HG03097 (cell line): ENCODE data around the gene KDM4C.
A peak's percentile ranks its signal among the peaks of the same experiment; 100 is the strongest.
"Not testable (repeated sequence)": the region's sequence is repeated elsewhere in the genome, so short reads cannot be mapped to it uniquely, and the experiment has no call there.

Experiments
- ATAC-seq: cut with Tn5 transposase; IDR thresholded peaks from one replicate; pipeline ENCODE4 v1.9.1; 2021; ENCODE audit not compliant: unreplicated experiment, low FRiP score

Gene KDM4C

GRCh38 chr9:6757456-6758247 lies at the start of gene KDM4C:
Gene KDM4C (plus strand): TSS chr9:6757973. CDS start chr9:6792989, 35,016 bp downstream.
- peak; percentile 73 for ATAC-seq

DNA sequence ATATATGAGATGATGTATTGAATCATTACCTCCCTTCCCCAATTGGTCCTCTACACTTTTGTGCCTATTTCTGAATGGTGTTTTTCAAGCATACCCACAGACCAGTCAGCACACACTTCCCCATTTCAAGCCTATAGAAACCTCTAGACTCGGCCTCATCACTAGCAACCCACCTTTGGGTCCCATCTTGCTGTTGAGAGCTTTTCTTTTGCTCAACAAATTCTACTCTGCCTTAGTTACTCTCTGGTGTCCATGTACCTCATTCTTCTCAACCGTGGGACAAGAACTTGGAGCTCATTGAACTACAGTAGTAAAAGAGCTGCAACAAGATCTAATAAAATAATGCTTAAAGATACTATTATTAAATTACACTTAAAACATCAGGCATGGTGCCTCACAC lies 49.0 kb upstream of the KDM4C start:
- ATAC-seq: no peak

DNA sequence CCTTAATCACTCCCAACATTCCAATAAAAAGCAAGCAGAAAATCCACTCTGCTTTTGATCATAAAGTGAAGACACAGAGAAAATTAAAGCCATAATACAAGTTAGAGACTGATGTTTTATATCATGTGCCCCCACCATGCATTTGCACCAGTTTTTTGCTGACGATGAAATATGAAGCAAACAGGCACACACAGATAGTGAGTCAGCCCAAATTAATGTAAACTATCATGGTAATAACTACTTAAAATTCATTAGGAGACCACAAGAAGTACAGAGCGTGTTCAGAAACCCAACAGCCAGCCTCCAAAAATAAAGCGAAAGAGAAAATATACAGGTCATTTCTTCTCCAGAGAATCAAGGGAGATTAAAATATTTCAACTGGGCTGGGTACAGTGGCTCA lies 46.4 kb upstream of the KDM4C start:
- ATAC-seq: no peak

- ATAC-seq: no peak
Measured at GRCh38 chr9:6712041-6712440, 45.7 kb upstream of the KDM4C start.

- no peak for ATAC-seq
Measured at GRCh38 chr9:6714176-6714575, 43.6 kb upstream of the KDM4C start.

- ATAC-seq: not testable (repeated sequence)
Measured at GRCh38 chr9:6715153-6715754, 42.5 kb upstream of the KDM4C start.

- no peak for ATAC-seq
Measured at GRCh38 chr9:6715755-6716643, 41.8 kb upstream of the KDM4C start.

DNA sequence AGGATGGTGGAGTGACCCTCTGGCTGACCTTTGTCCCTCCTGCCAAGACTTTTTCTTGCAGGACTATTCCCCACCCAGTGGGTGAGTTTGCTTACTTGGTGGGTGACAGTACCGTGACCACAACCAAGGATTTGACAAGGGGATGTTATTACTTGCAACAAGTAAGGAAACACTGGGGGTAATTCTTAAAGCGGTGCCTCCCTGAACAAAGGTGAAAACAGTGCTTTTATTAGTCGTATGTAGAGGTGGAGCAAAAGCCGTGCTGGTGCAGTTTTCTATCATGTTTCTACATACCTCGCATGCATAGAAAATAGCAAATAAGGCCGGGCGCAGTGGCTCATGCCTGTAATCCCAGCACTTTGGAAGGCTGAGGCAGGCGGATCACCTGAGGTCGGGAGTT lies 41.0 kb upstream of the KDM4C start:
- no peak for ATAC-seq

DNA sequence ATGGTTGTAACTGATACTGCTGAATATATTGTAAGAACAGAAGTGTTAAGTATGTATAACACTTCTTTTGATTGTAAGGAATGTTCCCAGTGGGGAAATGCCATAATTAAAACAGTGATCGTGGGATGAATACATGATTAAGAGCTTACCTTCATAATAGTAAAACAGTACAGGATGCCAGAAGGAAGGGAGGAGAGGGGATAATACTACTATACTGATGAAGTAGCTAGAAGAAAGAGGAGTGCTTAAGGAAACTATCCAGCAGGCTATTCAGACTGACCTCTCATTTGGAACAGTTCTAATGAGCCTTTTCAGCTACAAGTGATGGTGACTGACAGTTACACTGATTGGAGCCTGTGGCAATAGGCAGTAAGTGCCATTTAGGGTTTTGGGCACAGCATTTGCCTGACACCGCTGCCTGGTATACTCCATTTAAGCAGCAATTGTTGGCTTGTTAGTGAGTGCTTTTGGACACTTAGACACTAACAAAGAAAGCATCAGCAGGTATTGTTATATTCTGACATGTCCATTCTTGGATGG lies 33.8 kb upstream of the KDM4C start:
- ATAC-seq: no peak

DNA sequence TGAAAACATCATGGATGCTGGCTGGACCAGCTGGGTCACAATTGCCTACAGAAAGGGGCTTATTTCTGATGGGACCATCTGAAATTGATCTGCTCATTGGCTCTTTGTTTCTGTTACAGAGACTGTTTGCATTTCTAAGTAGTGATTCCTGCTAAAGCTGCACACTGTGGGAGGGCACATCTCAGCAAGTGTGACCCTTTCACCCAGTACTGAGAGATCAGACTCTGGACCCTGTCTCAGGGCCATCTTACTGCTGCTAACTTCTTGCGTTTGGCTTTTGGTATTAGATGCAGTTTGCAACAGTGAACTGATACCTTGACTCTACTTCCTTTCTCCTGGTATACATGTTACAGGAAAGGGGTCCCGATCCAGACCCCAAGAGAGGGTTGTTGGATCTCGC lies 24.5 kb upstream of the KDM4C start:
- no peak for ATAC-seq

- ATAC-seq: no peak
Measured at GRCh38 chr9:6733831-6734230, 23.9 kb upstream of the KDM4C start.

DNA sequence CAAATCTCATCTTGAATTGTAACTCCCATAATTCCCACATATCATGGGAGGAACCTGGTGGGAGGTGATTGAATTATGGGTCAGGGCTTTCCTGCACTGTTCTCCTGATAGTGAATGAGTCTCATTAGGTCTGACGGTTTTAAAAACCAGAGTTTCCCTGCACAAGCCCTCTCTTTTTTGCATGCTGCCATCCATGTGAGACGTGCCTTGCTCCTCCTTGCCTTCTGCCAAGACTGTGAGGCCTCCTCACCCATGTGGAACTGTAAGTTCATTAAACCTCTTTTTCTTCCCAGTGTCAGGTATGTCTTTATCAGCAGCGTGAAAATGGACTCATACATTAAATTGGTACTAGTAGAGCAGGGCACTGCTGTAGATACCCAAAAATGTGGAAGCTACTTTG lies 22.4 kb upstream of the KDM4C start:
- no peak for ATAC-seq

GRCh38 chr9:6739218-6739617 lies 18.6 kb upstream of the KDM4C start:
- no peak for ATAC-seq

DNA sequence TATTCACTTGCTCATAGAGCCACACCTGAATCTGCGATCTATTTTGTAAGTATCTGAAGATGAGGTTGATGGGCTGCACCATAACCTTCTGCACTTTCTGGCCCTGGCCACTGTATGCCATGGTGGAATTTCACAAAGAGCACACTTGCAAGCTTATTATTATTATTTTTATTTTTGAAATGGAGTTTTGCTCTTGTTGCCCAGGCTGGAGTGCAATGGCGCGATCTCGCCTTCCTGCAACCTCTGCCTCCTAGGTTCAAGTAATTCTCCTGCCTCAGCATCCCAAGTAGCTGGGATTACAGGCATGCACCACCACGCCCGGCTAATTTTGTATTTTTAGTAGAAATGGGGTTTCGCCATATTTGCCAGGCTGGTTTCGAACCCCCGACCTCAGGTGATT lies 8.9 kb upstream of the KDM4C start:
- not testable (repeated sequence) for ATAC-seq

DNA sequence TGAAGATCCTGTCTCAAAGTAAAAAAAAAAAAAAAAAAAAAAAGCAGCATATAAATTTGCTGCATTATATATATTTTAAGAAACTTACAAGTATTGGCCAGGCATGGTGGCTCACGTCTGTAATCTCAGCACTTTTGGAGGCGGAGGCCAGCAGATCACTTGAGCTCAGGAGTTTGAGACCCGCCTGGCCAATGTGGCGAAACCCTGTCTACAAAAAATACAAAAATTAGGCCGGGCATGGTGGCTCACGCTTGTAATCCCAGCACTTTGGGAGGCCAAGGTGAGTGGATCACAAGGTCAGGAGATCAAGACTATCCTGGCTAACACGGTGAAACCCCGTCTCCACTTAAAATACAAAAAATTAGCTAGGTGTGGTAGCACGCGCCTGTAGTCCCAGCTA lies 2.9 kb upstream of the KDM4C start:
- ATAC-seq: not testable (repeated sequence)

- peak; percentile 22 for ATAC-seq
Measured at GRCh38 chr9:6757132-6757455, 679 bp upstream of the KDM4C start.

GRCh38 chr9:6758248-6758497 lies 400 bp downstream of the KDM4C start:
- peak; percentile 3 for ATAC-seq

- ATAC-seq: peak; percentile 28
Measured at GRCh38 chr9:6758498-6759184, 868 bp downstream of the KDM4C start.

DNA sequence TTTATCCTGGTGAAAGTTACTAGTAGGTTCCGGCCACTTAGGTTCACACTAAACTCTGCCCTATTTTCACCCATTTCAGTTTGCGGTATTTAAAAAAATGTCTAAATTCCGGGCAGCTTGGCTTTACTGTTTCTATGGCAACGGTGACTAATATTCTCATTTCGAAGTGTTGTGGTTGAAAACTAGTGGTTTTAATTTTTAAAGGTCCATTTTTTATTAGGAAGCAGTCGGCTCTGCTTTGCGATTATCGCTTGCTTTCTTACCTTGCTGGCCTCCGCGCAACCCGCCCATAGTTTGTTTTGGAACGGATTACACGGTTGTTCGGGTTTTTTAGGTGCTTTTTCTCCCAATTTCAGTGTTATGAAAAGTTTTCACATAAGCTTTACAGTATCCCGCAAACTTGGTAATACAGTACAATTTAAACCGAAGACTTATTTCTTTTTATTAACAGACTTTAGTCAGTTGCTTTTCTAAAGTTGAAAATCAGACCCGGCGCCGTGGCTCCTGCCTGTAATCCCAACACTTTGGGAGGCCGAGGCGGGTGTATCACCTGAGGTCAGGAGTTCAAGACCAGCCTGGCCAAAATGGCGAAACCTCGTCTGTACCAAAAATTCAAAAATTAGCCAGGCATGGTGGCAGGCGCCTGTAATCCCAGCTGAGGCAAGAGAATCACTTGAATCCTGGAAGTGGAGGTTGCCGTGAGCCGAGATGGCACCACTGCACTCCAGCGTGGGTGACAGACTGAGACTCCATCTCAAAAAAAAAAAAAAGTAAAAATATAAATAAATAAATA lies 1.6 kb downstream of the KDM4C start:
- ATAC-seq: peak; percentile 11

DNA sequence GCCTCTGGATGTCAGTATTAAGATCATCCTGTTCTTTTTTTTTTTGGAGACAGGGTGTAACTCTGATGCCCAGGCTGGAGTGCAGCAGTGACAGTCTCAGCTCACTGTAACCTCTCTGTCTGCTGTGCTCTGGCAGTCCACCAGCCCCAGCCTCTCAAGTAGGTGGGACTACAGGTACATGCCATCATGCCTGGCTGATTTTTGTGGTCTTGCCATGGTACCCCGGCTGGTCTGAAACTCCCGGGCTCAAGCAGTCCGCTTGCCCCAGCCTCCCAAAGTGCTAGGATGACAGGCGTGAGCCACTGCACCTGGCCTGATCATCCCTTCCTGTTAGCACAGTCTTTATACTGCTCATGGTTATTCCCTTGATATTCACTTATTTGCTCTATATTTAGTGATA lies 3.5 kb downstream of the KDM4C start:
- no peak for ATAC-seq
